ENCODE results near the gene RRM1. TPM values are rescaled to one million over a fixed set of nuclear protein-coding genes. Genes with fewer than 3 reads are reported as not detected.
"Not testable (repeated sequence)": the region's sequence is repeated elsewhere in the genome, so short reads cannot be mapped to it uniquely, and the experiment has no call there.

Gene RRM1
- 32.2 TPM for total RNA-seq

- ATAC-seq (peak; percentile 99), DNase-seq (ENCODE audit: low spot score) (peak; percentile 95)
- intact Hi-C loops (cut with DNase I) = no loop called here
Measured at GRCh38 chr11:4094348-4095291, at the start of gene RRM1. Gene RRM1, plus strand, starts transcription at chr11:4094799. Its CDS starts 214 bp downstream, at chr11:4095013.

- ATAC-seq (peak; percentile 82), DNase-seq (ENCODE audit: low spot score) (no peak)
- intact Hi-C loops (cut with DNase I) = no loop called here
Measured at GRCh38 chr11:4044976-4045646, 49.5 kb upstream of the RRM1 start.

GRCh38 chr11:4048340-4048739 lies 46.3 kb upstream of the RRM1 start:
- no peak for ATAC-seq
- intact Hi-C loops (cut with DNase I) = no loop called here

GRCh38 chr11:4049006-4049405 lies 45.6 kb upstream of the RRM1 start:
- intact Hi-C loops (cut with DNase I) = no loop called here
- DNase-seq (ENCODE audit: low spot score) (no peak), ATAC-seq (no peak)

More at GRCh38 chr11:4048340-4048739, 46.3 kb upstream of the RRM1 start:
- DNase-seq (ENCODE audit: low spot score) = no peak

GRCh38 chr11:4050138-4050537 lies 44.5 kb upstream of the RRM1 start:
- ATAC-seq (no peak), DNase-seq (ENCODE audit: low spot score) (no peak)
- intact Hi-C loops (cut with DNase I) = no loop called here

- DNase-seq (ENCODE audit: low spot score); ATAC-seq; intact Hi-C loops (cut with DNase I): not testable (repeated sequence)
Measured at GRCh38 chr11:4053200-4053599, 41.4 kb upstream of the RRM1 start.

GRCh38 chr11:4054643-4055042 lies 40.0 kb upstream of the RRM1 start:
- no peak for ATAC-seq
- DNase-seq (ENCODE audit: low spot score) = no peak
- intact Hi-C loops (cut with DNase I) = no loop called here

GRCh38 chr11:4059424-4059823 lies 35.2 kb upstream of the RRM1 start:
- no peak for DNase-seq (ENCODE audit: low spot score)
- ATAC-seq = no peak
- intact Hi-C loops (cut with DNase I) = no loop called here

GRCh38 chr11:4060182-4060923 lies 34.2 kb upstream of the RRM1 start:
- intact Hi-C loops (cut with DNase I) = no loop called here
- no peak for ATAC-seq

GRCh38 chr11:4061700-4062099 lies 32.9 kb upstream of the RRM1 start:
- intact Hi-C loops (cut with DNase I) = no loop called here
- no peak for ATAC-seq
- DNase-seq (ENCODE audit: low spot score) = no peak

More at GRCh38 chr11:4060182-4060923, 34.2 kb upstream of the RRM1 start:
- DNase-seq (ENCODE audit: low spot score) = no peak

GRCh38 chr11:4063348-4063747 lies 31.3 kb upstream of the RRM1 start:
- DNase-seq (ENCODE audit: low spot score) = no peak
- no peak for ATAC-seq
- intact Hi-C loops (cut with DNase I) = no loop called here

- intact Hi-C loops (cut with DNase I) = no loop called here
Measured at GRCh38 chr11:4064278-4064955, 30.2 kb upstream of the RRM1 start.

GRCh38 chr11:4065086-4065485 lies 29.5 kb upstream of the RRM1 start:
- intact Hi-C loops (cut with DNase I) = no loop called here
- no peak for DNase-seq (ENCODE audit: low spot score)
- no peak for ATAC-seq

More at GRCh38 chr11:4064278-4064955, 30.2 kb upstream of the RRM1 start:
- no peak for DNase-seq (ENCODE audit: low spot score)
- no peak for ATAC-seq

- no peak for ATAC-seq
- DNase-seq (ENCODE audit: low spot score) = no peak
- intact Hi-C loops (cut with DNase I) = no loop called here
Measured at GRCh38 chr11:4065601-4066377, 28.8 kb upstream of the RRM1 start.

- ATAC-seq = peak; percentile 16
- no peak for DNase-seq (ENCODE audit: low spot score)
- intact Hi-C loops (cut with DNase I) = no loop called here
Measured at GRCh38 chr11:4066910-4067309, 27.7 kb upstream of the RRM1 start.

GRCh38 chr11:4068962-4069361 lies 25.6 kb upstream of the RRM1 start:
- intact Hi-C loops (cut with DNase I) = no loop called here
- ATAC-seq = no peak
- no peak for DNase-seq (ENCODE audit: low spot score)

- ATAC-seq (no peak), DNase-seq (ENCODE audit: low spot score) (no peak)
- intact Hi-C loops (cut with DNase I) = loop anchor here (10.0 kb wide), 1 partner anchor 617 kb away; no protein-coding TSS in a partner anchor
Measured at GRCh38 chr11:4071325-4071724, 23.3 kb upstream of the RRM1 start.

- no peak for DNase-seq (ENCODE audit: low spot score)
- no peak for ATAC-seq
- intact Hi-C loops (cut with DNase I) = loop anchor here (2.0 to 10.0 kb wide), 2 partner anchors 217 to 617 kb away; partner anchors contain the start of gene STIM1
Measured at GRCh38 chr11:4071914-4072313, 22.7 kb upstream of the RRM1 start.

Measured in sciatic nerve (tissue), 2 donors.